A673 (cell line): ENCODE measurements around the gene TRIM38. TPM values are rescaled to one million over a fixed set of nuclear protein-coding genes. Genes with fewer than 3 reads are reported as not detected.
A peak's percentile ranks its signal among the peaks of the same experiment; 100 is the strongest.

Experiments used
- BruUV-seq: library from RNA; stranded (reverse); fragments of 400-500 nt; replicated peaks from 2 replicates; lab custom pipeline; 2021; lab: Mats Ljungman, UMichigan
- CTCF ChIA-PET: fragments of 300-600 bp; sonication (Branson Sonifier 250); formaldehyde crosslinking; loops from one replicate; lab custom pipeline; 2022; ENCODE audit warnings: antibody characterized with exemption; lab: Charles Lee
- POLR2A ChIA-PET: fragments of 300-600 bp; sonication (Branson Sonifier 250); formaldehyde crosslinking; loops from one replicate; lab custom pipeline; 2022; ENCODE audit warnings: antibody characterized with exemption; ENCODE audit not compliant: low non-redundant PET; lab: Charles Lee
- DNase-seq: peaks from one replicate; pipeline ENCODE4 v3.0.0-alpha.2; 2015; ENCODE audit warnings: low spot score
- H3K27ac ChIP-seq: fragments of 200-600 bp; sonication (generic); 2 replicates; pipeline ENCODE4 v1.5.1; 2016; ENCODE audit warnings: mixed run types, low read depth, mild to moderate bottlenecking, mixed read lengths, antibody characterized with exemption, low read length; ENCODE audit not compliant: poor library complexity, severe bottlenecking
- H3K27me3 ChIP-seq: fragments of 200-600 bp; sonication (generic); replicated peaks from 2 replicates; pipeline ENCODE4 v1.6.1; 2017; ENCODE audit warnings: mixed run types, low read depth, mild to moderate bottlenecking, mixed read lengths, antibody characterized with exemption, low read length; ENCODE audit not compliant: insufficient read depth, poor library complexity
- H3K36me3 ChIP-seq: fragments of 200-600 bp; sonication (generic); 2 replicates; pipeline ENCODE4 v1.6.1; 2016; ENCODE audit warnings: mixed run types, mild to moderate bottlenecking, mixed read lengths, antibody characterized with exemption, low read length; ENCODE audit not compliant: insufficient read depth, poor library complexity, severe bottlenecking
- H3K4me1 ChIP-seq: fragments of 200-600 bp; sonication (generic); 2 replicates; pipeline ENCODE4 v1.6.1; 2017; ENCODE audit warnings: mixed run types, mild to moderate bottlenecking, mixed read lengths, antibody characterized with exemption, low read length; ENCODE audit not compliant: insufficient read depth, poor library complexity, severe bottlenecking
- H3K4me3 ChIP-seq: fragments of 200-600 bp; sonication (generic); 2 replicates; pipeline ENCODE4 v1.5.1; 2016; ENCODE audit warnings: low read depth, mixed run types, mild to moderate bottlenecking, mixed read lengths, low read length; ENCODE audit not compliant: poor library complexity, severe bottlenecking
- H3K9me3 ChIP-seq: fragments of 200-600 bp; sonication (generic); 2 replicates; pipeline ENCODE4 v1.6.1; 2016; ENCODE audit warnings: mixed run types, low read depth, mild to moderate bottlenecking, mixed read lengths, antibody characterized with exemption, low read length; ENCODE audit not compliant: poor library complexity, severe bottlenecking
- EZH2 ChIP-seq: fragments of 200-600 bp; sonication (generic); IDR thresholded peaks from 2 replicates; pipeline ENCODE4 v1.6.1; 2017; ENCODE audit warnings: borderline replicate concordance, low read depth, mild to moderate bottlenecking, mixed read lengths, antibody characterized with exemption, low read length; ENCODE audit not compliant: poor library complexity, severe bottlenecking
- intact Hi-C: fragments of 100-400 bp; cut with micrococcal nuclease; formaldehyde crosslinking; loops from one replicate; pipeline ENCODE4 v1.10.0; 2022; ENCODE audit not compliant: unreplicated experiment
- total RNA-seq: library from RNA; stranded (reverse); gene quantifications from 2 replicates; pipeline ENCODE4 v1.2.3, GENCODE V29; 2021
- TF ChIP-seq, protein P1 (sequence below): fragments of 300-800, 200-600 bp; sonication (generic); conservative IDR thresholded peaks from 2 replicates; pipeline ENCODE4 v1.5.1; 2017; ENCODE audit warnings: low read depth, mild to moderate bottlenecking, antibody characterized with exemption, low read length, moderate library complexity, mixed read lengths

Gene TRIM38
- total RNA-seq, 1 experiment from 2014 or later: 9.7 TPM

GRCh38 chr6:25960734-25961133, 1.9 kb upstream of the TRIM38 start:
- Histone ChIP-seq H3K27ac (no peak overlapping the region), H3K9me3 (no peaks in the 10 kb centered on the region), H3K27me3 (no peaks in the 10 kb centered on the region), H3K4me1 (peaks cover 15% of the 10 kb centered on the region), H3K36me3 (peaks cover 3% of the 10 kb centered on the region), H3K4me3 (no peak overlapping the region)
- ChIA-PET POLR2A (interaction anchor here (0.7 kb wide), 1 partner anchor 1950 kb away, joined by 3 read pairs; no protein-coding TSS in a partner anchor), CTCF (no interaction called here)
- no TSS peak for BruUV-seq
- intact Hi-C loops: no loop called here
- DNase-seq: no peak
- TF ChIP-seq, protein P1, sequence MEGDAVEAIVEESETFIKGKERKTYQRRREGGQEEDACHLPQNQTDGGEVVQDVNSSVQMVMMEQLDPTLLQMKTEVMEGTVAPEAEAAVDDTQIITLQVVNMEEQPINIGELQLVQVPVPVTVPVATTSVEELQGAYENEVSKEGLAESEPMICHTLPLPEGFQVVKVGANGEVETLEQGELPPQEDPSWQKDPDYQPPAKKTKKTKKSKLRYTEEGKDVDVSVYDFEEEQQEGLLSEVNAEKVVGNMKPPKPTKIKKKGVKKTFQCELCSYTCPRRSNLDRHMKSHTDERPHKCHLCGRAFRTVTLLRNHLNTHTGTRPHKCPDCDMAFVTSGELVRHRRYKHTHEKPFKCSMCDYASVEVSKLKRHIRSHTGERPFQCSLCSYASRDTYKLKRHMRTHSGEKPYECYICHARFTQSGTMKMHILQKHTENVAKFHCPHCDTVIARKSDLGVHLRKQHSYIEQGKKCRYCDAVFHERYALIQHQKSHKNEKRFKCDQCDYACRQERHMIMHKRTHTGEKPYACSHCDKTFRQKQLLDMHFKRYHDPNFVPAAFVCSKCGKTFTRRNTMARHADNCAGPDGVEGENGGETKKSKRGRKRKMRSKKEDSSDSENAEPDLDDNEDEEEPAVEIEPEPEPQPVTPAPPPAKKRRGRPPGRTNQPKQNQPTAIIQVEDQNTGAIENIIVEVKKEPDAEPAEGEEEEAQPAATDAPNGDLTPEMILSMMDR: no peak
- TF ChIP-seq EZH2: no peak

DNA sequence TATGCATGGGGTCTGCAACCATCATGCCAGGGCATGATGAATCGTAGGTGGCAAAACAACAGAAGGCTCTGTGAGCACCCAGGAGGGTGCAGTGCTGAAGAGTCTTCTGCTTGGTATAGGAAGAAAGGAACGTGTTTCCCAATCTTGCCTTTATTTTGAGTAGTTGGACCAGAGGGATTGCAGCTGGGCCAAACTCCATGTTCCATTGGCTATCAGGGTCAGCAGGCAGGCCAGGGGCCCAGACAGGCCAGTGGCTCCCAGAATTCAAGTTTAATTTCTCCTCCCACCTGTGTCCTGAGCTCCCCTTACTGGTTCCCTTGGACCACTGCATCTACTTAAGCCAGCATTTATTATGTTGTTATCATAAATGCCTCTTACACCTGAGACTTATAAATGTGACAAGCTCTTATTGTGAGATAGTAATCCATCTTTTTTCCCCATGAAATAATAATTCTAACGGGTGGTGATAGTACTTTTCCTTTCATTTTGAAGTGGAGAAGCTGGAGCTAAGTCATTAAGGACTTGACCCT, 918 bp upstream of the TRIM38 start:
- Histone ChIP-seq H3K27me3 (no peaks in the 10 kb centered on the region), H3K4me3 (peak overlapping the region; percentile 61), H3K4me1 (peaks cover 15% of the 10 kb centered on the region), H3K27ac (peak overlapping the region; percentile 95), H3K36me3 (peaks cover 7% of the 10 kb centered on the region), H3K9me3 (no peaks in the 10 kb centered on the region)
- ChIA-PET CTCF (no interaction called here), POLR2A (no interaction called here)
- no TSS peak for BruUV-seq
- TF ChIP-seq EZH2: no peak
- TF ChIP-seq, protein P1: no peak
- intact Hi-C loops: no loop called here
- no peak for DNase-seq

DNA sequence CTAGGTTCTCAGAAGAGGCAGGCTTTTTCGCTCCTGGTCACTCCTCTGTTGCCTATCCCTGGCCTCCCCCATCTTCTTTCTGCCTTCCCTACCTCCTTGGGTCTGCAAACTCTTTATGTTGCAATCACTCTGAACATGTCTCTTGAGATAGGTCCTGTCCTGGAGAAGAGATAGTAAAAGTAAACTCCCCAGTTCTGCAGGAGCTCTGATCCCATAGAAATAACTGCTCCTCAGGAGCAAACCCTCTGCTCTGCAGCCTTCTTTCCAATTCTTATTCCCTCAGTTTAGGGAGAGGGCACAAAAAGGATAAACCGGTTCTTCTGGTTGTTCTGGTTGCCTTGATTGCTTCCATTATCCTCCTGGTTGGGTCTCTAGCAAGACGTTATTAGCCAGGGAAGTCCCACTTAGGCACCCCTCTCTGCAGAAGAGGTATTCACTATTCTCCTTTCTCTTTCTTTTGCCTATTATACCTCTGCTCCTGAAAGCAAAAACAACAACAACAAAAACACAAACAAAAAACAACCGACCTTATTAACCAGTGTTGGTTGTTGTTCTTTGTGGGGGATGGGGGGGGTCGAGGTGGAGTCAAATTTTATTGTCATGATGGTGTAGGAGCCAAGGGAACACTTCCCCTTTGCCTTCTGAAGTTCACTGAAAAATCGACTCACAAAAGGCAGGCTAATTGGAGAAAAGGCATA, 973 bp downstream of the TRIM38 start:
- CTCF ChIA-PET: interaction anchor here (0.7 kb wide), 1 partner anchor 29 kb away, joined by 4 read pairs; no protein-coding TSS in a partner anchor
- H3K27me3 ChIP-seq: no peaks in the 10 kb centered on the region
- intact Hi-C loops: no loop called here
- no peaks in the 10 kb centered on the region for H3K9me3 ChIP-seq
- POLR2A ChIA-PET: interaction anchor here (0.6 kb wide), 1 partner anchor 63 kb away, joined by 3 read pairs; no protein-coding TSS in a partner anchor
- no TSS peak for BruUV-seq
- peak overlapping the region; percentile 61 for H3K4me3 ChIP-seq
- peak; percentile 4 for DNase-seq
- TF ChIP-seq, protein P1: no peak
- TF ChIP-seq EZH2: no peak
- peak overlapping the region; percentile 95 for H3K27ac ChIP-seq
- H3K4me1 ChIP-seq: peaks cover 20% of the 10 kb centered on the region
- peaks cover 25% of the 10 kb centered on the region for H3K36me3 ChIP-seq
